ENCODE results near the gene MFF. TPM values are rescaled to one million over a fixed set of nuclear protein-coding genes. Genes with fewer than 3 reads are reported as not detected.

The MFF gene
- total and polyA plus RNA-seq, 2 donors from 2014 or later: 80.8 to 110 TPM

DNA sequence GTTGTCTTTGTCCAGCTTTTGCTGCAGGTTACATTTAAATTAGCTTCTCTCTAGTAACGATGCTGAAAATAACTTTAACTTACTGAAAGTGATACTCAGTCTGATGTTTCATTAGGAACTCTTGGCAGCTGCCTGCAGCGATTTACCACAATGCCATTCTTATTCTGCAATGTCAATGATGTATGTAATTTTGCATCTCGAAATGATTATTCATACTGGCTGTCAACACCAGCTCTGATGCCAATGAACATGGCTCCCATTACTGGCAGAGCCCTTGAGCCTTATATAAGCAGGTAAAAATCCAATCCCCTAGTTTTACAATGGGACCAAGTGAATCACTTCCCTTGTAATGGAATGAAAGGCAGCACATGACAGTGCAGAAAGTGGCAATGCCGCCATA lies 16.3 kb upstream of the MFF start:
- no peaks in the 10 kb centered on the region for H3K27me3 ChIP-seq (ENCODE audit: control insufficient read depth, insufficient read depth, low read length)
- H3K27ac ChIP-seq (ENCODE audit: low read depth in 2 of 2, low read length in 2 of 2): no peak overlapping the region
- DNase-seq (no peak), FAIRE-seq (no peak)
- peaks cover 0 to 34% (median 7%) of the 10 kb centered on the region in 3 donors for H3K36me3 ChIP-seq (ENCODE audit: control insufficient read depth in 2 of 3, insufficient read depth in 3 of 3, low read length in 3 of 3)
- no peak overlapping the region for H3K9ac ChIP-seq (ENCODE audit: low read length in 3 of 3)
- no peaks in the 10 kb centered on the region for H3K4me1 ChIP-seq (ENCODE audit: control insufficient read depth in 2 of 3, insufficient read depth in 2 of 3, low read depth in 1 of 3, low read length in 3 of 3)
- TF ChIP-seq, protein P1, sequence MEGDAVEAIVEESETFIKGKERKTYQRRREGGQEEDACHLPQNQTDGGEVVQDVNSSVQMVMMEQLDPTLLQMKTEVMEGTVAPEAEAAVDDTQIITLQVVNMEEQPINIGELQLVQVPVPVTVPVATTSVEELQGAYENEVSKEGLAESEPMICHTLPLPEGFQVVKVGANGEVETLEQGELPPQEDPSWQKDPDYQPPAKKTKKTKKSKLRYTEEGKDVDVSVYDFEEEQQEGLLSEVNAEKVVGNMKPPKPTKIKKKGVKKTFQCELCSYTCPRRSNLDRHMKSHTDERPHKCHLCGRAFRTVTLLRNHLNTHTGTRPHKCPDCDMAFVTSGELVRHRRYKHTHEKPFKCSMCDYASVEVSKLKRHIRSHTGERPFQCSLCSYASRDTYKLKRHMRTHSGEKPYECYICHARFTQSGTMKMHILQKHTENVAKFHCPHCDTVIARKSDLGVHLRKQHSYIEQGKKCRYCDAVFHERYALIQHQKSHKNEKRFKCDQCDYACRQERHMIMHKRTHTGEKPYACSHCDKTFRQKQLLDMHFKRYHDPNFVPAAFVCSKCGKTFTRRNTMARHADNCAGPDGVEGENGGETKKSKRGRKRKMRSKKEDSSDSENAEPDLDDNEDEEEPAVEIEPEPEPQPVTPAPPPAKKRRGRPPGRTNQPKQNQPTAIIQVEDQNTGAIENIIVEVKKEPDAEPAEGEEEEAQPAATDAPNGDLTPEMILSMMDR (IDR thresholded peaks at IDR 0.05; ENCODE audit: borderline replicate concordance, extremely low read depth, insufficient read depth): no peak
- no peaks in the 10 kb centered on the region for H3K9me3 ChIP-seq (ENCODE audit: control insufficient read depth in 2 of 3, insufficient read depth in 1 of 3, low read length in 3 of 3)
- intact Hi-C loops (cut with DNase I): no loop called here
- H3K4me3 ChIP-seq (ENCODE audit: low read length in 3 of 3): no peak overlapping the region

DNA sequence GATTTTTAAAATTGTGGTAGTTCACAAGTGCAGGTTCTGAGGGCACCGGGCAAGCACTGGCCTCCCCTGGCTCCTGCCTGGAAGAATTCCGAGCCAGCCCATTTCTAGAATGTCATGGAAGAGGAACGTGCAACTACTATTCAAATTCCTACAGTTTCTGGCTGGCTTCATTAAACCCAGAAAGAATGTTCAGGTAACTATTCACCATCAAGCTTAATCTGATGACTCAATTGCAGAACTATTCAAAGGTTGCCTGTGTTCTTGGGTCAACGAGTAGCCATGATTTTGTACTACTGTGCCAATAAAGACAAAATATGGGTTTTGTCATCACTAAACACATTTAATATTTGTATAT lies 14.3 kb upstream of the MFF start:
- peak in 2 of 5 donors; percentile 34 to 48 for DNase-seq
- intact Hi-C loops (cut with DNase I): no loop called here

DNA sequence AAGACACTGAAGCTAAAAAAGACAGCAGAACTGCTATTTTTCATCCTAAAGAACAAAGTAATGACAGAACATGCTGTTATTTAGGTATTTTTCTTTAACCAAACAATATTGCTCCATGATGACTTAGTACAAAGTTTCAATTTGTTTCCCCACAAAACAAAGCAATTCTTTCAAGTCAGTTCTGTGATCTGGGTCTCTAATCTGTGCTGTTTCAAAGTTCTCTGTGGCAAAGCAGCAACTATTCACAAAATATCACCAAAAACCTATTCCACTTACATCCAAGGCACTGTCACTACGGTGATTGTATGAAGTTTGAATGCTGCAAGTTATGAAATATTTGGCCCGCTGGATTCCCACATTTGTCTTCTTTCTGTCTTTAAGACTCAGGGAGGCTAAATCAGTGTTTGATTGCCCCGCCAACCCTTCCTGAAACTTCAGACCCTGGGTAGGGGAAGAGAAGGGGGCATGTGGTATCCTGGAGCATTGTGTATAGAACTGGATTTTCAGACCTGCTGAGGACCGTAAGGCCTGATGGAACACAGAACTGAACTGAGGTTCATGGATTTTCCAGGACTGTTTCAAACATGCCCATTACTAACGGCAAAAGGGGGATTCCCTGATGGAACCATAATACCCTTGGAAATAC lies 13.1 kb upstream of the MFF start:
- TF ChIP-seq, protein P1 (IDR thresholded peaks at IDR 0.05; ENCODE audit: borderline replicate concordance, extremely low read depth, insufficient read depth): no peak
- Histone ChIP-seq H3K9me3 (ENCODE audit: control insufficient read depth in 2 of 3, insufficient read depth in 1 of 3, low read length in 3 of 3) (no peaks in the 10 kb centered on the region), H3K4me3 (ENCODE audit: low read length in 3 of 3) (no peak overlapping the region), H3K36me3 (ENCODE audit: control insufficient read depth in 2 of 3, insufficient read depth in 3 of 3, low read length in 3 of 3) (peaks cover 0 to 21% (median 3%) of the 10 kb centered on the region in 3 donors), H3K4me1 (ENCODE audit: control insufficient read depth in 2 of 3, insufficient read depth in 2 of 3, low read depth in 1 of 3, low read length in 3 of 3) (no peaks in the 10 kb centered on the region), H3K9ac (ENCODE audit: low read length in 3 of 3) (no peak overlapping the region), H3K27me3 (ENCODE audit: control insufficient read depth, insufficient read depth, low read length) (no peaks in the 10 kb centered on the region), H3K27ac (ENCODE audit: low read depth in 2 of 2, low read length in 2 of 2) (no peak overlapping the region)
- no peak for FAIRE-seq
- intact Hi-C loops (cut with DNase I): no loop called here
- no peak for DNase-seq

More for the DNA sequence above, 14.3 kb upstream of the MFF start:
- Histone ChIP-seq H3K9ac (ENCODE audit: low read length in 3 of 3) (no peak overlapping the region), H3K4me3 (ENCODE audit: low read length in 3 of 3) (no peak overlapping the region), H3K27ac (ENCODE audit: low read depth in 2 of 2, low read length in 2 of 2) (no peak overlapping the region), H3K36me3 (ENCODE audit: control insufficient read depth in 2 of 3, insufficient read depth in 3 of 3, low read length in 3 of 3) (peaks cover 0 to 25% (median 3%) of the 10 kb centered on the region in 3 donors), H3K9me3 (ENCODE audit: control insufficient read depth in 2 of 3, insufficient read depth in 1 of 3, low read length in 3 of 3) (no peaks in the 10 kb centered on the region), H3K27me3 (ENCODE audit: control insufficient read depth, insufficient read depth, low read length) (no peaks in the 10 kb centered on the region), H3K4me1 (ENCODE audit: control insufficient read depth in 2 of 3, insufficient read depth in 2 of 3, low read depth in 1 of 3, low read length in 3 of 3) (no peaks in the 10 kb centered on the region)
- TF ChIP-seq, protein P1 (IDR thresholded peaks at IDR 0.05; ENCODE audit: borderline replicate concordance, extremely low read depth, insufficient read depth): no peak
- no peak for FAIRE-seq

DNA sequence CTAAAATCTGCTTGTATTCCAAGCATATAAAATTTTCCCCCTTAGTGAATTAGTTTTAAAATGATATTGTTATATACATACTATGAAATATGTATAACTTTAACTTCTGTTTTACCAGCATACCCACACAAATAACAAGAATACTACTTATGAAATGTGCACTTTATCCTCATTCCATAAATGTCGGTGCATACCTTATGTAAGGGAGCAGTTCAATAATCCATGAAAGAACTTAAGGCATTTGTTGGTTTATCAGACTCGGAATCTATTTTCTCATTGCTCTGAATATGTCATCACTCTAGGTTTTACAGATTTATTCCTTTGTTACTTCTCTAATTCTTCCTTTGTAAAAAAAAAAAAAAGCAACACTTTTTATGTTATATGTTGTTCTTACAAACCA lies 12.5 kb upstream of the MFF start:
- intact Hi-C loops (cut with DNase I): no loop called here
- H3K36me3 ChIP-seq (ENCODE audit: control insufficient read depth in 2 of 3, insufficient read depth in 3 of 3, low read length in 3 of 3): peaks cover 0 to 18% (median 3%) of the 10 kb centered on the region in 3 donors
- DNase-seq (no peak), FAIRE-seq (no peak)
- H3K9ac ChIP-seq (ENCODE audit: low read length in 3 of 3): no peak overlapping the region
- H3K27me3 ChIP-seq (ENCODE audit: control insufficient read depth, insufficient read depth, low read length): no peaks in the 10 kb centered on the region
- H3K27ac ChIP-seq (ENCODE audit: low read depth in 2 of 2, low read length in 2 of 2): no peak overlapping the region
- no peak overlapping the region for H3K4me3 ChIP-seq (ENCODE audit: low read length in 3 of 3)
- H3K9me3 ChIP-seq (ENCODE audit: control insufficient read depth in 2 of 3, insufficient read depth in 1 of 3, low read length in 3 of 3): no peaks in the 10 kb centered on the region
- TF ChIP-seq, protein P1 (IDR thresholded peaks at IDR 0.05; ENCODE audit: borderline replicate concordance, extremely low read depth, insufficient read depth): no peak
- H3K4me1 ChIP-seq (ENCODE audit: control insufficient read depth in 2 of 3, insufficient read depth in 2 of 3, low read depth in 1 of 3, low read length in 3 of 3): no peaks in the 10 kb centered on the region

Data from kidney (tissue), 14 donors.